ENCODE measurements around the gene ATOH8.

- TF ChIP-seq, protein P1, sequence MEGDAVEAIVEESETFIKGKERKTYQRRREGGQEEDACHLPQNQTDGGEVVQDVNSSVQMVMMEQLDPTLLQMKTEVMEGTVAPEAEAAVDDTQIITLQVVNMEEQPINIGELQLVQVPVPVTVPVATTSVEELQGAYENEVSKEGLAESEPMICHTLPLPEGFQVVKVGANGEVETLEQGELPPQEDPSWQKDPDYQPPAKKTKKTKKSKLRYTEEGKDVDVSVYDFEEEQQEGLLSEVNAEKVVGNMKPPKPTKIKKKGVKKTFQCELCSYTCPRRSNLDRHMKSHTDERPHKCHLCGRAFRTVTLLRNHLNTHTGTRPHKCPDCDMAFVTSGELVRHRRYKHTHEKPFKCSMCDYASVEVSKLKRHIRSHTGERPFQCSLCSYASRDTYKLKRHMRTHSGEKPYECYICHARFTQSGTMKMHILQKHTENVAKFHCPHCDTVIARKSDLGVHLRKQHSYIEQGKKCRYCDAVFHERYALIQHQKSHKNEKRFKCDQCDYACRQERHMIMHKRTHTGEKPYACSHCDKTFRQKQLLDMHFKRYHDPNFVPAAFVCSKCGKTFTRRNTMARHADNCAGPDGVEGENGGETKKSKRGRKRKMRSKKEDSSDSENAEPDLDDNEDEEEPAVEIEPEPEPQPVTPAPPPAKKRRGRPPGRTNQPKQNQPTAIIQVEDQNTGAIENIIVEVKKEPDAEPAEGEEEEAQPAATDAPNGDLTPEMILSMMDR (IDR thresholded peaks at IDR 0.05): no peak
- TF ChIP-seq POLR2A (IDR thresholded peaks at IDR 0.05): no peak
Measured at GRCh38 chr2:85770369-85770768, 16.6 kb downstream of the ATOH8 start.

Data from heart left ventricle (tissue), 13 donors.